Suprapubic skin (tissue), 4 donors: ENCODE results near the gene ATOH8.

Experiments used
- EP300 ChIP-seq: sonication (generic); formaldehyde crosslinking; IDR thresholded peaks from one replicate; pipeline ENCODE4 v1.6.1; 2017; ENCODE audit warnings: antibody characterized with exemption
- POLR2A ChIP-seq, 2 donors: fragments of 450-650 bp; IDR thresholded peaks; one replicate each; pipeline ENCODE4 v1.6.1; 2017; ENCODE audit warnings: antibody characterized with exemption in 2 of 2, mild to moderate bottlenecking in 2 of 2, moderate library complexity in 2 of 2
- POLR2AphosphoS5 ChIP-seq, 3 donors: sonication (generic); formaldehyde crosslinking; IDR thresholded peaks; one replicate each; pipeline ENCODE4 v1.6.1; 2017; ENCODE audit warnings: antibody characterized with exemption in 3 of 3
- TF ChIP-seq, protein P1 (sequence below), 2 donors: fragments of 200-600 bp in 1 of 2; fragments of 450-650 bp in 1 of 2; sonication (generic) in 1 of 2; IDR thresholded peaks; one replicate each; pipeline ENCODE4 v1.5.1; 2016 to 2019; ENCODE audit warnings: antibody characterized with exemption in 2 of 2, mild to moderate bottlenecking in 1 of 2, moderate library complexity in 1 of 2

DNA sequence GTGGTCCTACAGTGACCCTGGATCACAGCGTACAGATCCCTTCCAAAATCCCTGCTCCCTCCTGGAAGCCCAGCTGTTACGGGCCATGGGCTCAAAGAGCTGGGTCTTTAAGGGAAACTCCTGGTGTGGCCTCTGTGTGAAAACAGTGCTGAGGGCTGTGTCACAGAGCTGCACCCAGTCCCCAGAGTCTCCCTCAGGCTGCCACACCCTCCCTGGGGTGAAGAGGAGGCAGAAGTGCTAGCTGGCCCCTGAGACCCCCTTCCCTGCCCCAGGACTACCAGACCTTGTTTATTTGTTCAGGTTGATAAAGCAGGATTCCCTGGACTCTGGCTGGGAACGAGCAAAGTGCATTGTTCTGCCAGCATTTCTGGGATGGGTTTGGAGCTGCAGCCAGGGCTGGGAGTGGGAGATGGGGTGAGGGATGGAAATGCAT, 7.7 kb downstream of the ATOH8 start:
- TF ChIP-seq, protein P1, sequence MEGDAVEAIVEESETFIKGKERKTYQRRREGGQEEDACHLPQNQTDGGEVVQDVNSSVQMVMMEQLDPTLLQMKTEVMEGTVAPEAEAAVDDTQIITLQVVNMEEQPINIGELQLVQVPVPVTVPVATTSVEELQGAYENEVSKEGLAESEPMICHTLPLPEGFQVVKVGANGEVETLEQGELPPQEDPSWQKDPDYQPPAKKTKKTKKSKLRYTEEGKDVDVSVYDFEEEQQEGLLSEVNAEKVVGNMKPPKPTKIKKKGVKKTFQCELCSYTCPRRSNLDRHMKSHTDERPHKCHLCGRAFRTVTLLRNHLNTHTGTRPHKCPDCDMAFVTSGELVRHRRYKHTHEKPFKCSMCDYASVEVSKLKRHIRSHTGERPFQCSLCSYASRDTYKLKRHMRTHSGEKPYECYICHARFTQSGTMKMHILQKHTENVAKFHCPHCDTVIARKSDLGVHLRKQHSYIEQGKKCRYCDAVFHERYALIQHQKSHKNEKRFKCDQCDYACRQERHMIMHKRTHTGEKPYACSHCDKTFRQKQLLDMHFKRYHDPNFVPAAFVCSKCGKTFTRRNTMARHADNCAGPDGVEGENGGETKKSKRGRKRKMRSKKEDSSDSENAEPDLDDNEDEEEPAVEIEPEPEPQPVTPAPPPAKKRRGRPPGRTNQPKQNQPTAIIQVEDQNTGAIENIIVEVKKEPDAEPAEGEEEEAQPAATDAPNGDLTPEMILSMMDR (IDR thresholded peaks at IDR 0.05), result no peak
- no peak for TF ChIP-seq POLR2AphosphoS5 (IDR thresholded peaks at IDR 0.05)
- TF ChIP-seq POLR2A (IDR thresholded peaks at IDR 0.05), result no peak
- no peak for TF ChIP-seq EP300
